ENCODE measurements around the gene MAST3. TPM values are rescaled to one million over a fixed set of nuclear protein-coding genes. Genes with fewer than 3 reads are reported as not detected.

MAST3 gene
- total RNA-seq: 10 to 100 TPM; 27.2 to 53.5 (median 32.7) TPM

- in situ Hi-C loops (cut with MboI; ENCODE audit: low pct_ligation_motif_present in 1 of 4, low pct_unique_long_range_greater_than_20kb in 1 of 4, low sequenced_read_pairs in 3 of 4) (no loop called here), intact Hi-C loops (cut with DNase I; ENCODE audit: low total_unique reads) (no loop called here)
- H3K36me3 ChIP-seq: no peaks in the 10 kb centered on the region
- H3K27me3 ChIP-seq: peaks cover 37% of the 10 kb centered on the region
- peaks cover 7 to 23% (median 18%) of the 10 kb centered on the region in 4 donors for H3K4me1 ChIP-seq
- no peaks in the 10 kb centered on the region for H3K9me3 ChIP-seq
- peak within 1 kb of the TSS in 3 of 4 donors; percentile 33 to 52 (median 50) for H3K27ac ChIP-seq
- peak; percentile 93 for DNase-seq
- TF ChIP-seq EP300 (IDR thresholded peaks at IDR 0.05; ENCODE audit: low read depth) (no peak), CTCF (IDR thresholded peaks at IDR 0.05) (no peak), POLR2AphosphoS5 (IDR thresholded peaks at IDR 0.05) (no peak), POLR2A (IDR thresholded peaks at IDR 0.05) (no peak)
- WGBS, 2 donors (ENCODE audit: low coverage in 1 of 2): 24 to 74% methylated on average over 3 to 43 of the region's 54 CpGs
- H3K4me3 ChIP-seq: peak within 1 kb of the TSS; percentile 15 to 52 (median 28)
These were observed at the start of gene MAST3 for GRCh38 chr19:18097217-18097992. TSS of gene MAST3 (plus strand) at chr19:18097778. CDS start at chr19:18097793, 15 bp downstream.

GRCh38 chr19:18049385-18049784 is 48.2 kb upstream of the MAST3 start:
- TF ChIP-seq EP300 (IDR thresholded peaks at IDR 0.05; ENCODE audit: low read depth): no peak
- TF ChIP-seq POLR2A (IDR thresholded peaks at IDR 0.05): no peak
- TF ChIP-seq CTCF (IDR thresholded peaks at IDR 0.05): no peak
- no peak for TF ChIP-seq POLR2AphosphoS5 (IDR thresholded peaks at IDR 0.05)
- peaks cover 21% of the 10 kb centered on the region for H3K27me3 ChIP-seq
- WGBS, 2 donors (ENCODE audit: low coverage in 1 of 2): 50% methylated on average over 10 of the region's 10 CpGs; no CpG with 5 or more reads in 1 of the 2 donors
- H3K4me3 ChIP-seq: no peak overlapping the region
- H3K9me3 ChIP-seq: no peaks in the 10 kb centered on the region
- intact Hi-C loops (cut with DNase I; ENCODE audit: low total_unique reads) (loop anchor here (1.0 kb wide), 1 partner anchor 18 kb away; no protein-coding TSS in a partner anchor), in situ Hi-C loops (cut with MboI; ENCODE audit: low pct_ligation_motif_present in 1 of 4, low pct_unique_long_range_greater_than_20kb in 1 of 4, low sequenced_read_pairs in 3 of 4) (no loop called here)
- H3K36me3 ChIP-seq: no peaks in the 10 kb centered on the region
- DNase-seq: peak; percentile 57
- peaks cover 16 to 49% (median 31%) of the 10 kb centered on the region in 4 donors for H3K4me1 ChIP-seq
- peak overlapping the region; percentile 56 to 78 (median 69) for H3K27ac ChIP-seq

- H3K36me3 ChIP-seq: no peaks in the 10 kb centered on the region
- H3K27ac ChIP-seq: peak overlapping the region in 3 of 4 donors; percentile 24 to 57 (median 48)
- H3K27me3 ChIP-seq: peaks cover 21% of the 10 kb centered on the region
- in situ Hi-C loops (cut with MboI; ENCODE audit: low pct_ligation_motif_present in 1 of 4, low pct_unique_long_range_greater_than_20kb in 1 of 4, low sequenced_read_pairs in 3 of 4) (loop anchor here in 3 of 4 donors (10.0 to 25.0 kb wide), 3 partner anchors 47 to 117 kb away; partner anchors contain the start of genes CCDC124 (in 3 of the 3) and ARRDC2 (in 1 of the 3)), intact Hi-C loops (cut with DNase I; ENCODE audit: low total_unique reads) (no loop called here)
- H3K9me3 ChIP-seq: no peaks in the 10 kb centered on the region
- H3K4me1 ChIP-seq: peaks cover 11 to 34% (median 21%) of the 10 kb centered on the region in 4 donors
- no peak overlapping the region for H3K4me3 ChIP-seq
- DNase-seq: no peak
- WGBS, 2 donors (ENCODE audit: low coverage in 1 of 2): 47% methylated on average over 28 of the region's 31 CpGs; no CpG with 5 or more reads in 1 of the 2 donors
- TF ChIP-seq CTCF (IDR thresholded peaks at IDR 0.05) (no peak), EP300 (IDR thresholded peaks at IDR 0.05; ENCODE audit: low read depth) (no peak), POLR2AphosphoS5 (IDR thresholded peaks at IDR 0.05) (no peak), POLR2A (IDR thresholded peaks at IDR 0.05) (no peak)
These were observed 45.7 kb upstream of the MAST3 start for GRCh38 chr19:18051887-18052286.

- intact Hi-C loops (cut with DNase I; ENCODE audit: low total_unique reads) (no loop called here), in situ Hi-C loops (cut with MboI; ENCODE audit: low pct_ligation_motif_present in 1 of 4, low pct_unique_long_range_greater_than_20kb in 1 of 4, low sequenced_read_pairs in 3 of 4) (loop anchor here in 3 of 4 donors (10.0 to 25.0 kb wide), 3 partner anchors 49 to 119 kb away; partner anchors contain the start of genes CCDC124 (in 3 of the 3) and ARRDC2 (in 1 of the 3))
- Histone ChIP-seq H3K36me3 (no peaks in the 10 kb centered on the region), H3K27ac (peak overlapping the region in 2 of 4 donors; percentile 17 to 37), H3K4me1 (peaks cover 11 to 41% (median 33%) of the 10 kb centered on the region in 4 donors), H3K27me3 (peaks cover 21% of the 10 kb centered on the region), H3K9me3 (no peaks in the 10 kb centered on the region), H3K4me3 (no peak overlapping the region)
- no peak for TF ChIP-seq CTCF (IDR thresholded peaks at IDR 0.05)
- TF ChIP-seq POLR2AphosphoS5 (IDR thresholded peaks at IDR 0.05): no peak
- no peak for TF ChIP-seq POLR2A (IDR thresholded peaks at IDR 0.05)
- no peak for TF ChIP-seq EP300 (IDR thresholded peaks at IDR 0.05; ENCODE audit: low read depth)
- no peak for DNase-seq
- 42 to 55% methylated on average over 7 to 9 of the region's 9 CpGs for WGBS, 2 donors (ENCODE audit: low coverage in 1 of 2)
These were observed 43.9 kb upstream of the MAST3 start for GRCh38 chr19:18053576-18054219.

All from transverse colon (tissue), 4 donors.